NCI-H82 treated with DMSO at 0.1 percent for 48 hours (cell line): ENCODE results near the gene NAV2.
A peak's percentile ranks its signal among the peaks of the same experiment; 100 is the strongest.

Source experiments
- DNase-seq: peaks from one replicate; lab custom pipeline; 2025; ENCODE audit not compliant: unreplicated experiment; lab: John Stamatoyannopoulos, UW

The NAV2 gene

GRCh38 chr11:20097319-20098221 lies 384.9 kb downstream of the NAV2 start:
- no peak for DNase-seq

GRCh38 chr11:20099527-20099926 lies 386.9 kb downstream of the NAV2 start:
- DNase-seq = no peak

- DNase-seq = no peak
Observed at GRCh38 chr11:20102397-20102796, 389.8 kb downstream of the NAV2 start.

- no peak for DNase-seq
Observed at GRCh38 chr11:20103281-20103680, 390.6 kb downstream of the NAV2 start.

- DNase-seq = no peak
Observed at GRCh38 chr11:20105427-20105826, 392.8 kb downstream of the NAV2 start.

- no peak for DNase-seq
Observed at GRCh38 chr11:20109731-20110445, 397.3 kb downstream of the NAV2 start.

- DNase-seq = peak; percentile 31
Observed at GRCh38 chr11:20110908-20111669, 398.5 kb downstream of the NAV2 start.

- no peak for DNase-seq
Observed at GRCh38 chr11:20111871-20112270, 399.2 kb downstream of the NAV2 start.

GRCh38 chr11:20112291-20113148 lies 399.9 kb downstream of the NAV2 start:
- no peak for DNase-seq

GRCh38 chr11:20113149-20113438 lies 400.5 kb downstream of the NAV2 start:
- DNase-seq = no peak

- DNase-seq = no peak
Observed at GRCh38 chr11:20114588-20114987, 402.0 kb downstream of the NAV2 start.

GRCh38 chr11:20116825-20117224 lies 404.2 kb downstream of the NAV2 start:
- no peak for DNase-seq

- no peak for DNase-seq
Observed at GRCh38 chr11:20117291-20117690, 404.7 kb downstream of the NAV2 start.

GRCh38 chr11:20118209-20118608 lies 405.6 kb downstream of the NAV2 start:
- DNase-seq = no peak

GRCh38 chr11:20119315-20119714 lies 406.7 kb downstream of the NAV2 start:
- DNase-seq = no peak

GRCh38 chr11:20120134-20120925 lies 407.7 kb downstream of the NAV2 start:
- DNase-seq = no peak

- no peak for DNase-seq
Observed at GRCh38 chr11:20122131-20122530, 409.5 kb downstream of the NAV2 start.

- DNase-seq = no peak
Observed at GRCh38 chr11:20125927-20126326, 413.3 kb downstream of the NAV2 start.

- no peak for DNase-seq
Observed at GRCh38 chr11:20126724-20127123, 414.1 kb downstream of the NAV2 start.
